ENCODE data around the gene LRRC26.
A peak's percentile ranks its signal among the peaks of the same experiment; 100 is the strongest.

Gene LRRC26

GRCh38 chr9:137152844-137153405 lies 16.9 kb downstream of the LRRC26 start:
- no peak for DNase-seq (ENCODE audit: low read depth in 2 of 2)

- peak; percentile 35 to 68 for DNase-seq (ENCODE audit: low read depth in 2 of 2)
These were observed 19.0 kb downstream of the LRRC26 start for GRCh38 chr9:137150617-137151457.

GRCh38 chr9:137149942-137150616 lies 19.8 kb downstream of the LRRC26 start:
- peak in 1 of 2 donors; percentile 55 for DNase-seq (ENCODE audit: low read depth in 2 of 2)

GRCh38 chr9:137149363-137149762 lies 20.5 kb downstream of the LRRC26 start:
- DNase-seq (ENCODE audit: low read depth in 2 of 2): no peak

- no peak for DNase-seq (ENCODE audit: low read depth in 2 of 2)
These were observed 21.2 kb downstream of the LRRC26 start for GRCh38 chr9:137148661-137149060.

GRCh38 chr9:137148242-137148641 lies 21.6 kb downstream of the LRRC26 start:
- DNase-seq (ENCODE audit: low read depth in 2 of 2): no peak

GRCh38 chr9:137147793-137148160 lies 22.1 kb downstream of the LRRC26 start:
- DNase-seq (ENCODE audit: low read depth in 2 of 2): no peak

- DNase-seq (ENCODE audit: low read depth in 2 of 2): no peak
These were observed 22.6 kb downstream of the LRRC26 start for GRCh38 chr9:137147091-137147792.

GRCh38 chr9:137146527-137146918 lies 23.3 kb downstream of the LRRC26 start:
- DNase-seq (ENCODE audit: low read depth in 2 of 2): no peak

- DNase-seq (ENCODE audit: low read depth in 2 of 2): no peak
These were observed 23.9 kb downstream of the LRRC26 start for GRCh38 chr9:137145731-137146526.

- no peak for DNase-seq (ENCODE audit: low read depth in 2 of 2)
These were observed 26.4 kb downstream of the LRRC26 start for GRCh38 chr9:137143459-137143858.

GRCh38 chr9:137141976-137142936 lies 27.6 kb downstream of the LRRC26 start:
- DNase-seq (ENCODE audit: low read depth in 2 of 2): no peak

GRCh38 chr9:137141050-137141810 lies 28.6 kb downstream of the LRRC26 start:
- no peak for DNase-seq (ENCODE audit: low read depth in 2 of 2)

GRCh38 chr9:137140151-137141012 lies 29.5 kb downstream of the LRRC26 start:
- DNase-seq (ENCODE audit: low read depth in 2 of 2): no peak

- no peak for DNase-seq (ENCODE audit: low read depth in 2 of 2)
These were observed 30.2 kb downstream of the LRRC26 start for GRCh38 chr9:137139468-137140150.

GRCh38 chr9:137138722-137139467 lies 31.0 kb downstream of the LRRC26 start, which contains the start of gene GRIN1:
GRIN1 (plus strand) TSS chr9:137139154; CDS start chr9:137139487, 333 bp downstream.
- no peak for DNase-seq (ENCODE audit: low read depth in 2 of 2)
